Anterior cingulate cortex (tissue), 58 donors: Measurements from ENCODE around the gene B3GALT6.
"Not testable (repeated sequence)": the region's sequence is repeated elsewhere in the genome, so short reads cannot be mapped to it uniquely, and the experiment has no call there.

ENCODE experiments used
- DNase-seq, 58 donors: peaks; one replicate each; lab custom pipeline; 2025; lab: John Stamatoyannopoulos, UW

B3GALT6 gene

GRCh38 chr1:1241588-1242219 lies 9.7 kb downstream of the B3GALT6 start:
- no peak for DNase-seq

DNA sequence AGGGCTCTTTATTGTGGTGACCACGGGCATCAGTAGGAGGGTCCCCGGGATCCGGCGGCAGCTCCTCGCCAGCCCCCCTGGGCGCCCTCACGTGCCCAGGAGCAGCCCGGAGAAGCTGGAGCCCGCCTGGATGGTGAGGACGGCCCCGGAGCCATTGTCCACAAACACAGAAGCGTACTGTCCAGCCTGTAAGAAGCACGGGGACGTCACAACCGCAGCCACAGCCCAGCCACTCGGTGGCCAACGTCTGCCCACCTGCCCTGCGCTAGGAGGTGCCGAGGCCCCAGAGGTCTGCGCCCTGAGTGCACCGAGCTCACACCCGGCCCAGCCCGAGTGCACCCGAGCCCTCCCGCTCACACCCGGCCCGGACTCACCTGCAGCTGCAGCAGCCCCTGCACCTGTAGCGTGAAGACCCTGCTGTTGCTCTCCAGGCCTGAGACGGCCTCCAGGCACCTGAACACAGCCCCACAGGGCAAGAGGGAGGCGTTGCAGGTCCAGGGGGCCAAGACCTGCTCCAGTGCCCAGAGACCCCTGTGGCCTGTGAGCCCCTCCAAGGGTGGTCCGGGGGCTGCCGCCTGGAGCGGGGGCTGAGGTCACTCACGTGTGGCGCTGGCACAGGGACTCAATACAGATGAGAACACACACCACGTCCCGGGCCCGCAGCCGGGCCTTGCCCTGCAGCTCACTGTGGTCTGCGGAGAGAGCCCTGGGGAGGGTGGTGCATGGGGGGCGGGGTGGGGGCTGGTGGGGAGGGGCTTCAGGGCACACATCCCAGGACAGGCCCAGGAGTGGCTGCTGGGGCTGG lies 10.6 kb downstream of the B3GALT6 start:
- no peak for DNase-seq

- DNase-seq = no peak
These were observed 11.2 kb downstream of the B3GALT6 start for GRCh38 chr1:1243266-1243660.

DNA sequence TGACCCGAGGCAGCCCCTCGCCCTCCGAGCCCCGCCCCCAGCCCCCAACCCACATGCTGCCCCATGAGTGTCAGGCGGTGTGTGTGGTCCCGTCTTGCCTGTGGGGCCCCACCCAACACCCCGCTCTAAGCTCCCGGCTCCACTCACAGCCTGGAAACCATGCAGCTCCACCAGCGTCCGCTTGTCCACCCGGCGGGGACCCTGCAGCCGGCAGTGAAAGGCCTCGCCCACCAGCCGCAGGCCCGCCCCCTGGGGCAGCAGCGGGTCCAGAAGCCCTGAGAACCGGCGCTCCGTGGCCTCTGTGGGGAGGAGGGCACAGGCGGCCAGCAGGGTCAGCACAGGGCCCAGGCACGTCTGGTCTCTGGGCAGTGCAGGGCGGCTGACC lies 11.8 kb downstream of the B3GALT6 start:
- no peak for DNase-seq

DNA sequence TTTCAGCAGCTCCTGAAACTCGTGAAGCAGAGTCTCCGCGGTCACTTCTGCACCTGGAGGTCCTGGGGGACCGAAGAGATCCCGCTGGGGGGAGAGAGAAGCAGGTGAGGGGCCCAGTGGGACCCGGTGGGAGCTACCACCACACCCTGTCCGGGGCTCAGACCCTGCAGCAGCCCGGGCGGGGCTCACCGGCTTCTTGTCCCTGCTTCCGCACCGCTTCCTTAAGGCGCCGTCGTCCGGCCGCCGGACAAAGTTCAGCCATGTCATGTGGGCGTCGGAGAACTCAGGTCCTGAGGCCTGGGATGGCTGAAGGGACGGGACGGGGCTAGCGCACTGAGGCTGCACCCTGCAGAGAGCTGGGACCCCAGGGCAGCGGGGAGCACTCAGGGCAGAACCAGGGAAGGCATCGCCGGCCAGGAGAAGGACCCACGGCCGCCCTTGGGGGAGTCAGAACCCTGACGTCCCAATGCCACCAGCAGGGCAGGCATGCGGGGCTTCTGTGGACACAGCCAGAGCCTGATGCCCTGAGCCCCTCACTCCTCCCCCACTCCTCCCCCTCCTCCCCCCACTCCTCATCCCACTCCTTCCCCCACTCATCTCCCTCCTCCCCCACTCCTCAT lies 12.3 kb downstream of the B3GALT6 start:
- DNase-seq = no peak

GRCh38 chr1:1245178-1245816 lies 13.3 kb downstream of the B3GALT6 start:
- no peak for DNase-seq

DNA sequence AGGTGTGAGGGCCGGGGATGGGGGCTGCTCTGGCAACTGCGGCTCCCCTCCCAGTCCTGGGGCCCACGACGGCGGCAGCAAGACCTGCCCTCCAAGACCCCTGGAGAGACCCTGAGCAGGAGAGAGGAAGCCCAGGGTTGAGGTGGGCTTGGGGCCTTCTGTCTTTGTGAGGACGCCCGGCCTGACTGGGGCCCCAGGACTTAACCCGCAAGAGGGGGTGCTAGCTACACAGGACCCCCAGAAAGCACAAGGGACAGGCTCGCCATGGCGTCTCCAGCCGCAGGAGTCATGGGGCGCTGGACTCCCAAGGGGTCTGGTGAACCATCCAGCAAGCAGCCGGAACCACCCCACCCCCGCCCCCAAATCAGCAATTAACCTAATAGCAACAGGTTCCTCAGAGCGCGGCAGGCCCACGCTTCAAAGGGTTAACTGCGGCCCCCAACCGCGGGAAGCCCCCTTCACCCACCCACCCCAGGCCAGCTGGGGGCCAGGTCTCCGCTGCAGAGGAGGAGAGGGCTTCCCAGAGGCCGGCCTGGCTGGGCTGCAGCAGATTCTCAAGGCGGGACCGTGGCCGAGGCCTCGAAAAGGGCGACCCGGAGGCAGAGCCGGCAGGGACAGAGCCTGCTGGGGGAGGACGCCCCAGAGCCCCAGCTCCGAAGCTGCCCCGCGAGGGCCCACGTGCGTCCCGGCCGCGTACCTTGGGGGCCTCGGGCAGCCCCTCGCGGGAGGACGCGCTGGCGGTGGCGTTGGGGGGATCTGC lies 14.0 kb downstream of the B3GALT6 start:
- DNase-seq = no peak

DNA sequence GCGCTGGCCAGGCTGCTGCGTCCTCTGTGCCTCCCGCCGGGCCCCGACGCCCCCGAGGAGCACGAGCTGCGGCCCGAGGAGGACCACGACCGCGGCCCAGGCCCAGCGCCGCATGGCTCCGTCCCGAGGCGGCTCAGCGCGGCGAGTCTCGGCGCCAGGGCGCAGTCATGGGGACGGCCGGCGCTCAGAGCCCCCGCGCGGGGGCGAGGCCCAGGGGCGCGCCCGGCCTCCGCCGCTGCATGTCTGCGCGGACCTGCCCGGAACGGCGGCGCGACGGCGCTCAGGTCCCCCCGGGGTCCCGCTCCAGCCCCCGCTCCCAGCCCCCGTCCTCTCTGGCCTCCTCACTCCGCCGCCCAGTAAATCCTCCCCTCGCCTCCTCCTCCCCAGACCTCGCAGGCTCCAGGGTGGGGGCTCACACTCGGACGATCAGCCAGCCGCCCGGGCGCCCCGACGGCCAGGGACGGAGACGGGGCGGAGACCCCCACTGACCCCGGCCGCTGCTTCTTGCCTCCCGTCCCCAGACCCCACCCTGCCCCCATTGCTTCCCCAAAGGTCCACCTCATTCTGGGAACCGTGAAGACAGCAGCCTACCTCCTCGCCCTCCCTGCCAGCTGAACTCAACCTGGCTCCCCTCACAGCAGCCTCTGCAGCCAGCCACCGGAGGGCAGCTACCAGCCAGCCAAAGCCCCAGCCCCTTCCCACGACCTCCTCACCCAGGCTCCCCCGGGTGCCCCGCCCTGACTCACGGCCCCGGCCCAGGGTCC lies 14.7 kb downstream of the B3GALT6 start, which contains the start of gene C1QTNF12:
TSS of gene C1QTNF12 (minus strand) at position 146 of the 764 bp plus-strand sequence. CDS start at position 114, 32 bp downstream.
- no peak for DNase-seq

DNA sequence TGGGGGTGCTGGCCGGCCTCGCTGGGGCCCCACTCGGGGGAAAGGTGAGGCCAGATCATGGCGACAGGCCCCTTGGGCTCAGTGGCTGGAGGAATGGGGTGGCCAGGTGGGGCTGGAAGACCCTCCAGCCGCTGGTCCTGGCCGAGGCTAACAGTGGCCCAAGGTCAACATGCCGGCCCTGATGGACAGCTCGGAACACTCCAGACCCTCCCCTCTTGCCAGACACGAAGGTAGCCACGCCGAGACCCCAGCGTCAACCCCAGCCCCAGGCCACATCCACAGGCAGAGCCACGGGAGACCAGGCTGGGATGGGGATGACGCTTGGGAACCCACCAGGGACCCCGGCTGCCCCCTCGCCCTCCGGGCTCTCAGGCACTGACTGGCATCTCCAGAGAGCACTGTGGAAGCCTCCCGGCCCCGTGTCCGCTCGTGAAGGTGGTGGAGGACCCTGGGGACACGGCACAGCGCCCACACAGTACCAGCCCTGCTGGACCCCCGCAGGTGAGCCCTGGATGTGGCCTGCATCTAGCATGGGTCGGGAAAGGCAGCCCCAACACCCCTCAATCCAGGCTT lies 15.4 kb downstream of the B3GALT6 start:
- DNase-seq = no peak

DNA sequence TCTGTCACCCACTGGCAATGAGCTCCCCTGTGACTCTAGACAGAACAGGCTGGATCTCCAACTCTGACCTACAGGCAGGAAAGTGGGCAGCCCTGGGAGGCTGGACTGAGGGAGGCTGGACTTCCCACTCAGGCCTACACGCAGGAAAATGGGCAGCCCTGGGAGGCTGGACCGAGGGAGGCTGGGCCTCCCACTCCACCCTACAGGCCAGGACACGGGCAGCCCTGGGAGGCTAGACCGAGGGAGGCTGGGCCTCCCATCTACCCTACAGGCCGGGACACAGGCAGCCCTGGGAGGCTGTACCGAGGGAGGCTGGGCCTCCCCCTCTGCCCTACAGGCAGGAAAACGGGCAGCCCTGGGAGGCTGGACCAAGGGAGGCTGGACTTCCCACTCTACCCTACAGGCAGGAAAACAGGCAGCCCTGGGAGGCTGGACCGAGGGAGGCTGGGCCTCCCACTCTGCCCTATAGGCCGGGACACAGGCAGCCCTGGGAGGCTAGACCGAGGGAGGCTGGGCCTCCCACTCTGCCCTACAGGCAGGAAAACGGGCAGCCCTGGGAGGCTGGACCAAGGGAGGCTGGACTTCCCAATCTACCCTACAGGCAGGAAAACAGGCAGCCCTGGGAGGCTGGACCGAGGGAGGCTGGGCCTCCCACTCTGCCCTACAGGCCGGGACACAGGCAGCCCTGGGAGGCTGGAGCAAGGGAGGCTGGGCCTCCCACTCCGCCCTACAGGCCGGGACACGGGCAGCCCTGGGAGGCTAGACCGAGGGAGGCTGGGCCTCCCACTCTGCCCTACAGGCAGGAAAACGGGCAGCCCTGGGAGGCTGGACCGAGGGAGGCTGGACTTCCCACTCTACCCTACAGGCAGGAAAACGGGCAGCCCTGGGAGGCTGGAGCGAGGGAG lies 16.2 kb downstream of the B3GALT6 start:
- not testable (repeated sequence) for DNase-seq

DNA sequence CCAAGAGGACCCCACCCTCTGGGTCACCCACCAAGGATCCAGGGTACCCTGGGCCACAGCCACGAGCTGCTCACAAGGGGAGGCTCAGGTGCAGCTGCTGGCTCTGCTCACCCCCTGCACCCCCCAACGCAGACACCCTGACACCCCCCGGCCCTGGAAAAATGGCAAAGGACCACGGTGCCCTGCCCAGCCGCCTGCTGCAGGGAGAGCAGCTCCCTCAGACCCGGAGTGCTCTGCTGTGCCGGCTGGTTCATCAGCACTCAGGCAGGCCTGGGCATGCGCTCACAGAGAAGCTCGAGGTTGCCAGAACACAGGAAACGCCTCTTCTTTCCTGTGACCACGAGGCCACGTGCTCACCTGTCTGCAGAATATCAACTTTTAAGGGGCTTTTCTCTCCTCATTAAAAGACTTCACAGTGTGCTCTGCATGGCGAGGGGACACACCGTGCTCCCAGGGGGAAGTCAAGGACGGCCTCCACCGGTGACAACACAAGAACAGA lies 18.8 kb downstream of the B3GALT6 start:
- no peak for DNase-seq

- DNase-seq = no peak
These were observed 21.3 kb downstream of the B3GALT6 start for GRCh38 chr1:1253314-1253713.

GRCh38 chr1:1253972-1254666 lies 22.1 kb downstream of the B3GALT6 start:
- DNase-seq = no peak

GRCh38 chr1:1254667-1254998 lies 22.6 kb downstream of the B3GALT6 start:
- DNase-seq = no peak

GRCh38 chr1:1255078-1255477 lies 23.0 kb downstream of the B3GALT6 start:
- DNase-seq = no peak

- DNase-seq = no peak
These were observed 23.6 kb downstream of the B3GALT6 start for GRCh38 chr1:1255611-1256010.
